GM21360 (cell line): ENCODE data around the gene DDX42.
"Not testable (repeated sequence)": the region's sequence is repeated elsewhere in the genome, so short reads cannot be mapped to it uniquely, and the experiment has no call there.

Experiments used
- ATAC-seq: cut with Tn5 transposase; IDR thresholded peaks from one replicate; pipeline ENCODE4 v1.9.1; 2021; ENCODE audit warnings: mild to moderate bottlenecking, moderate library complexity; ENCODE audit not compliant: unreplicated experiment

The DDX42 gene

DNA sequence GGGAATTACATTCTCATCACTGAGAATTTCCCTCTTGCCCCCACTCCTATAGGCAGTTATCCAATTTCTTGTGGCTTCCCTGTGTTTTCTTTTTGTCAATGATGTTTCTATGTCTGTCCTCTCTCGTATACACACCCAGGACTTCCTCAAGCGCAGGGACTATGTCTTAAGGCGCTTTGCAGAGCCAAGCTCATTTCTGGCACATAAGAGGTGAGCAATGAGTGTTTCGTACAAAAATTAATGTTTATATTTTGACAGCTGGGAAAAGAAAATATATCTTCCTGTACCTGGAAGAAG lies 947 bp downstream of the DDX42 start:
- ATAC-seq: no peak

DNA sequence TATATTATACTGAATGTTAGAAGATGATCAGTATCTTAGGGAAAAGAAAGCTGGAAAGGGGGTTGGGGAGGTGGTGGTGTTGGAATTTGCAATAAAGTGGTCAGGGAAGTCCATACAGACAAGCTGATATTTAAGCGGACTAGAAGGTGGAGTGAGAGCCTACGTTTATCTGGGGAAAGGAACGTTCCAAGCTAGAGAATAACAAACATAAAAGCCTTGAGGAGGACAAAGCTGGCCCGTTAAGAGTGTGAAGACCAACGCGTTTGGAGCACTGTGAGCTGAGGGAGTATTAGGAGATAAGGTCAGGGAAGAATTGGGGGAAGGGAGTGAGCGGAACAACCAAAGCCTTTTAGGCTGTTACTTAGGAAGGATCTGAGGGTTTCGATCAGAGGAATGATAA lies 1.4 kb downstream of the DDX42 start:
- ATAC-seq: no peak

DNA sequence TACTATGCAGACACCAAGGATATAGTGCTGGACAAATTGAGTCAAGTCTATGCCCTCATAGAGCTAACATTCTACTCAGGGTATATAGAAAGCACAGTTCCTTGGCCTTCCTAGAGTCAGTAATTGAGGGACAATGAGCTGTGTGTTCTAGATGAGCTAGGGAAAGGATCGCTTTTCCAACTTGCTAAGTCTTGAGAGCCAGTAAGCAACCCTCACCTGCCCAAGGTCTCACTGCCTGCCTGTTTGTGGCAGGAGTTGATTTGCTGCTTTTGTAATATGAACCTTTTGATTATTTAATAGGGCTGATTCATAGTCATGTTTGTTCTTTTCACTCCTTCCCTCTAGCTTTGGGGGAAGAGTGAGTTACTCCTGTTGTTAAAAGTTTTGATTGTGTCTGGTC lies 6.5 kb downstream of the DDX42 start:
- no peak for ATAC-seq

DNA sequence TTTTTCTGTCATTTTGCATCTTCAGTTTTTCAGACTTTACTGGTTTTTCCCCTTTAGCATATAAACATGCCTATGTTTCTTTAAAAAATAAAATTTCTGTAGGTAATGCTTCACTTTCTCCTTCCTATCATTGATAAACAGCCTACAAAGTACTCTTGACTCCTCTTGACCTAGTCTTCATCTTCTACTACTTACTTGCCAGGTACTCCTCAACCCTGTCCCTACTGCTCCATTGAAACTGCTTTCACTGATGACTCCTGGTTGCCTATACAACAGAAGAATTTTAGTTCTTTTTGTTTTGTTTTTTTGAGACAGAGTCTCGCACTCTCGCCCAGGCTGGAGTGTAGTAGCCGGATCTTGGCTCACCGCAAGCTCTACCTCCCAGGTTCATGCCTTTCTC lies 7.0 kb downstream of the DDX42 start:
- no peak for ATAC-seq

DNA sequence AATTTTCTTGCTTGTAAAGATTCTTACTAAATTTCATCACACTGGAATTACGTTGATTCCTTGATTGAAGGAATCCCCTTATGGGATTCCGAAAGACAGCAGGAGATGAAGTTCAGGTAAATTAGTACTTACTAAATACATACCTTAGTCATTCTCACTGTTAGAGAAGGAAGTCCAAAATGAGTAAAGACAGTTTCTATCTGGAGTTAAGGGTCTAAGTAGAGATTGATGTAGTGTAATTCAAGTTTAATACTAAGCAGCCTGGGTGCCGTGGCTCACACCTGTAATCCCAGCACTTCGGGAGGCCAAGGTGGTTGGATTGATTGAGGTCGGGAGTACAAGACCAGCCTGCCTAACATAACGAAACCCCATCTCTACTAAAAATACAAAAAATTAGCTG lies 9.6 kb downstream of the DDX42 start:
- no peak for ATAC-seq

DNA sequence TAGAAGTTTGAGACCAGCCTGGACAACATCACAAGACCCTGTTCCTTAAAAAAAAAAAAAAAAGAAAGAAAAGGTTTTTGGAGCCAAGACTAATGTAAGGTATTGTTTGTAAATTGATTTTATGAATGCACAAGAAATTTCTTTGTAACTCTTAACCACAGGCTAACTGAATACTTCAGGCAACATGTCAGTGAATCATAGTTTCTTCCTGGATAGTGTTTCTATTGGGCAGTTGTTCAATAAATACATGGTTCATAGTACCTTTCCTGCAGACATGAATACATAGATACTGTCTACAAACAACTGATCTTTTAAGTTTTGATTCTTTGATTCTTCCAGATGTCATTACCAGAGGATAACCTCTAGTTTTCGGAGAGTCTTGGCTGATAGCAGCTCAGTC lies 11.6 kb downstream of the DDX42 start:
- ATAC-seq: no peak

DNA sequence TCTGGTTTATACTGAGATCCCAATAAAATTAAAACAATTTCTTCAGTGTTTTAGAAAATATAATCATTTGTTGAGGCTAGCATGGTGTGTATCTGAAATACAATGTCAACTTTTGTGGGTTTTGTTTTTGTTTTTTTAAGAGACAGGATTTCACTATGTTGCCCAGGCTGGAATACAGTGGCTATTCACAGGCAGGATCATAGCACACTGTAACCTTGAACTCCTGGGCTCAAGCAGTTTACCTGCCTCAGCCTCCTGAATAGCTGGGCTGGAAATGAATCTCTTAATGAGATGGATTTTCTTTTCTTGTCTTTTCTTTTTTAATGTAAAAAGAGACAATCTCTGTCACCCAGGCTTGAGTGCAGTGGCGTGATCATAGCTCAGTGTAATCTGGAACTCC lies 12.1 kb downstream of the DDX42 start:
- no peak for ATAC-seq

DNA sequence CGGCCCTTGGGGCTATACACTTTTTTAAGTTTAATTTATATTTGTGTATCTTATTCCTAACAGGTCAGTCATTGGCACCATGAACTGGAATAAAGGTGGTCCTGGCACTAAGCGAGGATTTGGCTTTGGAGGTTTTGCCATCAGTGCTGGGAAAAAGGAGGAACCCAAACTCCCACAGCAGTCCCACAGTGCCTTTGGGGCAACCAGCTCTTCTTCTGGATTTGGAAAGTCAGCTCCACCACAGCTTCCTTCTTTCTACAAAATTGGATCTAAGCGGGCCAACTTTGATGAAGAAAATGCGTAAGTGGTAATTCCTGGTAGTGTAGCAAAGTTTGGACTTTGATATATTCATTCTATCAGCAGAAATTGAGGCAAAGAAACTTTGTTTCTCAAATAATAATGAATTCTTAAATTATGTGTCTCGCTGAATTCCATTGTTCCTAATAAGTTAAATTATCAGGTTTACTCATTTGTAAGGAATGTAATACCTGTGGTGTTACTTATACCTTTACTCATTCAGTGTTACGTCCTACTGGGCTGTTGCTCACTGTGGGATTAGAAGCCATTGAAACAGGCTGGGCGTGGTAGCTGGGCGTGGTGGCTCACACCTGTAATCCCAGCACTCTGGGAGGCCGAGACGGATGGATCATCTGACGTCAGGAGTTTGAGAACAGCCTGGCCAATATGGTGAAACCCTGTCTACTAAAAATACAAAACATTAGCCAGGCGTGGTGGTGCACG lies 13.2 kb downstream of the DDX42 start:
- ATAC-seq: no peak

DNA sequence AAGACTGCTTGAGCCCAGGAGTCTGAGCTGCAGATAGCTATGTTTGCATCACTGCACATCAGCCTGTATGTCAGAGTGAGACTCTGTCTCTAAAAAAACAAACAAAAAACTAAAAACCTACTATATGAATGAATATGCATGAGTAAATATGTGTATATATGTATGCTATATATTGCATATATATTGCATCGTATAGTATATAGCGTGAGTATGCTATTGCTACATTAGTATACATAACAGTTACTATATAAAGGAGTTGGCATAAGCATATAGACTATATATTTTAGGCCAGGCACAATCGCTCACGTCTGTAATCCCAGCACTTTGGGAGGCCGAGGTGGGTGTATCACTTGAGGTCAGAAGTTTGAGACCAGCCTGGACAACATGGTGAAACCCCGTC lies 16.1 kb downstream of the DDX42 start:
- ATAC-seq: no peak

DNA sequence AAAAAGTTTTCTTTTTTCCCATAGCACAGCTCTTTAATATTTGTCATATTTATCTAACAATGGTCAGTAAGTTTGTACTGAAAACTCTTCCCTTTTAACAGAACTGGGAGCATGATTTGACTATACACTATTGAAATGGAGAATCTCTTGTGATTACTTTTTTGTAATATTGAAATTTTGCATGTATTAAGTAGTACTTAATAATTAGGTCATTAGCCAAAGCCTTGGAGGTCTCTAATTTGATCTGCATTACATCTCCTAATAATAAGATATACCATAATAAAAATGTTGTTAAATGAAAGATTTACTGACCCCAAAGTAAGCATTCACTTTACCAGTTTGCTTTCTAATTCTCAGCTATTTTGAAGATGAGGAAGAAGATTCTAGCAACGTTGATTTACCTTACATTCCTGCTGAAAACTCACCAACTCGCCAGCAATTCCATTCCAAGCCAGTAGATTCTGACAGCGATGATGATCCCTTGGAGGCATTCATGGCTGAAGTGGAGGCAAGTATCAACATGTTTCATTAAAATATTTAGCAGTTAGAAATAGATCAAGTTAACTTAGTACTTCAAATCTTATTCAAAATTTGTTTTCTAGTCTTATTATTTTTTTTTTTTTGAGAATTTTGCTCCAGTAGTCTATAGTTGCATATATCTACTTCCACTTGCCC lies 18.2 kb downstream of the DDX42 start:
- ATAC-seq: no peak

DNA sequence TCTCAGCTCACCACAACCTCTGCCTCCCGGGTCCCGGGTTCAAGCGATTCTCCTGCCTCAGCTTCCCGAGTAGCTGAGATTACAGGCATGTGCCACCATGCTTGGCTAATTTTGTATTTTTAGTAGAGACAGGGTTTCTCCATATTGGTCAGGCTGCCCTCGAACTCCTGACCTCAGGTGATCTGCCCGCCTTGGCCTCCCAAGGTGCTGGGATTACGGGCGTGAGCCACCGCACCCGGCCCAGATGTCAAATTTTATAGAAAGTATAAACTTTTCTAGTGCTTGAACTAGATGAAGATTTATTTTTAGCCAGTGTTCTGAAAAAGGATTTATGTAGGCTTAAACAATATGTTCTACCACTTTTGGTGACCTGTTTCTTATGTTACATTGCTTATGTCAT lies 22.4 kb downstream of the DDX42 start:
- not testable (repeated sequence) for ATAC-seq

DNA sequence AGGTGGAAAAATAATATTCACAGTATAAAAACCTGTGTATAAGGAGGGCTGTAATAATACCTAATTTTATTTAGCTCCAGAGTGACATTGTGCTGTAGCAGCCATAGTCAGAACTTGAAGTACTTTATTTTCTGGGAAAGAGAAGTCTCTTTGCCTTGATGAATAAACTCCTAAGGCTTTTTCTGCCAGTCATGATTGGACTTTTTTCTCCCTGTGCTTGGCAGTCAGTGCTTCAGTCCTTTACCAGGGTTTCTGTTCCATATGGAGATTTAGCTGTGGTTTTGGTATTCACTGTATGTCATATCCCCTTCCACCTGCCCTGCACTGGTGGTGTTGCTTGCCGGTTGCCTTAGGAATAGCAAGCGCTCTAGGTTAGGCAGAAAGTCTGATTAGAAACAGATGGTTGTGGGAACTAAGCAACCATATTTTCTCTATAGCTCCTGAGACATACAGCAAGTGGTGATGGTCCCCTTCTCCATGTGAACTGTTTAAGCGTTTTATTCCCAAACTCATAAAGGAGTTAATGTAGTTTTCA lies 24.7 kb downstream of the DDX42 start:
- no peak for ATAC-seq

DNA sequence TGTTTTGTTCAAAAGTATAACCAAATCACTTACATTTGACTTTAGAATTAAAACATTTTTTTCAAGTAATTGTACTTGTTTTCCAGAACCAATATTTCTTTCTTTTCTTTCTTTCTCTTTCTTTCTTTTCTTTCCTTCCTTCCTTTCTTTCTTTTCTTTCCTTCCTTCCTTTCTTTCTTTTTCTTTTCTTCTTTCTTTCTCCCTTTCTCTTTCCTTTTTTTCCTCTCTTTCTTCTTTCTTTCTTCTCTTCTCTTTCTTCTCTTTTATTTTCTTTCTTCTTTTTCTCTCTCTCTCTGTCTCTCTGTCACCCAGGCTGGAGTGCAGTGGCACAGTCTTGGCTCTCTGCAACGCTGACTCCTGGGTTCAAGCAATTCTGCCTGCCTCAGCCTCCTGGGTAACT lies 26.8 kb downstream of the DDX42 start:
- no peak for ATAC-seq

DNA sequence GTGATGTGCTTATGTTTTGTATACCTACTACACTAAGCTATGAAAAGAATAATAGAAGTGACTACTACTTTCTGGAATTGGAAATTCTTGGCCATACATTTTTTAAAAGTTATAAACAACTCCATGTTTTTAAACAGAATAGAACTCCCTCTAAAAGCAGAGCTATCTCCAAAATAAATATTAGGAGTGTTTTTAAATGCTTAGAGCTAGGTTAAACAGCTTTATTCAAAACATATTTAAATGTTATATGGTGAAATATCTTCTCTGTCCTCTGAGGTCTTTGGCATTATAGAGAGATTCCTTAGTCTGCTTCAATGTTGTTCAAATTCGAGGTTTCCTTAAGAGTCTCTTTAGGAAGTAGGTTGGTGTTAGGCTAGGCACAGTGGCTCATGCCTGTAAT lies 30.4 kb downstream of the DDX42 start:
- ATAC-seq: no peak

DNA sequence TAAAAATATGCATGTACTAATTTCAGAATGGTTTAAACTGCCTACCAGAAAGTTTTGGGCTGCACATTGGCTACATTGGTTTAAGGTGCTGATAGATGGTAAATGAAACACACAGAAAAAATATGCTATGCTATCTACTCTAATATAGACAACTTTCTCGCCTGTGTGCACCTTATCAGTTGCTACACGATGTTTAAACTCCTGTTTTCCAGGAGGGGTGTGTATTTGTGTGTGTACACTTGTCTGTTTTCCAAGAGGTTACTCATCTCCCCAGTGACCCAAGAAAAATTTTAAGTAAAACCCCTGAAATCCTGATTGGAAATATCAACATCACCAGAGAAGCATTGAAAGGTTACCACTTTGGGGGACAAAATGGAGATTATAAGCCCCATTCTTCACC lies 31.6 kb downstream of the DDX42 start:
- ATAC-seq: no peak

DNA sequence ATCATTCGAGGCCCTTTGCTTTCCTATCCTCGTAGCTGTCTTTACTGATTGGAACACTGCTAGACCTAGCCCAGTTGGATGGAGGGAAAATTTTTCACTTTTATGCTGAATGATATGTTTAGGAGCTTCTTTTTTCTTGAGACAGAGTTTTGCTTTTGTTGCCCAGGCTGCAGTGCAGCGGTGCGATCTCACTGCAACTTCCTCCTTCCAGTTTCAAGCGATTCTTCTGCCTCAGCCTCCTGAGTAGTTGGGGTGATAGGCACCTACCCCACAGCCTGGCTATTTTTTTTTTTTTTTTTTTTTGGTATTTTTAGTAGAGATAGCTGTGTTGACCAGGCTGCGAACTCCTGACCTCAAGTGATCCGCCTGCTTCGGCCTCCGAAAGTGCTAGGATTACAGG lies 36.0 kb downstream of the DDX42 start:
- no peak for ATAC-seq

DNA sequence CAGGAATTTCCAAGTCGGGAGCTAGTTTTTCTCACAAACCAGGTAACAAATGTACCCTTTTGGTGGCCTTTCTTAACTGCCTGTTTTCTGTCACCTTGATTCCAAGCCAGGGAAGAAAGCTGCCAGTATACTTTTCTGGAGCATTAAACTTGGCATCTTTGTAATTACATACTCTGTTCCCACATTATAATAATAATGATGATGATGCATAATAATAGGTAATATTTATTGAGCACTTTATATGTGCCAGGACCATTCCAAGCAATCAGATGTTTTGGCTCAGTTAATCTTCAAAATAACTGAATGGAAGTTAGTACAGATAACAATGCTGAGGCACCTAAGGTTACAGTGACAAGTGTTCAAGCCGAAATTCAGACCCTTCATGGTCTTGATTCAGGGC lies 42.2 kb downstream of the DDX42 start:
- ATAC-seq: no peak

DNA sequence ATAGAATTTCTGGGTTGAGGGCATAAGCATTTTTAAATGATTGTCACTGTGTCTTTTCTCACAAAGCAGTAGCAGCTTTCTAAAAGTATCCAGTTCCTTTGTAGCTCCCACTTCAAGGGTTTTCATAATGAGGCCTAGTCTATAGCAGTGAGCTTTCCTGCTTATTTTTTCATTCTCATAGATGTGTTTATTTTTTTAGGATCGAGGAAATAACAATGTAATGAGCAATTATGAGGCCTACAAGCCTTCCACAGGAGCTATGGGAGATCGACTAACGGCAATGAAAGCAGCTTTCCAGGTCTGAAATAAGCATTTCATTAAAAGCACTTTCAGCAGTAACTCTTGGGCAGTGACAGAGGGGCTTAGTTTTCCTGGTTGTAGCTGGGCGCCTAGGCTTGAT lies 42.7 kb downstream of the DDX42 start:
- ATAC-seq: no peak

DNA sequence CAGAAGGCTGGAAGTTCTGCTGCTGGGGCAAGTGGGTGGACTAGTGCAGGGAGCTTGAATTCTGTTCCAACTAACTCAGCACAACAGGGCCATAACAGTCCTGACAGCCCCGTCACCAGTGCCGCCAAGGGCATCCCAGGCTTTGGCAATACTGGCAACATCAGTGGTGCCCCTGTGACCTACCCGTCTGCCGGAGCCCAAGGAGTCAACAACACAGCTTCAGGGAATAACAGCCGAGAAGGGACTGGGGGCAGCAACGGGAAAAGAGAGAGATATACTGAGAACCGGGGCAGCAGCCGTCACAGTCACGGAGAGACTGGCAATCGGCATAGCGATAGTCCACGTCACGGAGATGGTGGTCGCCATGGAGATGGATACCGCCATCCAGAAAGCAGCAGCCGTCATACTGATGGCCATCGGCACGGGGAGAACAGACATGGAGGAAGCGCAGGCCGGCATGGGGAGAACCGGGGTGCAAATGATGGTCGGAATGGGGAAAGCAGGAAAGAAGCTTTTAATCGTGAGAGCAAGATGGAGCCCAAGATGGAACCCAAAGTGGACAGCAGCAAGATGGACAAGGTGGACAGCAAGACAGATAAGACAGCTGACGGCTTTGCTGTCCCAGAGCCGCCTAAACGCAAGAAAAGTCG lies 43.9 kb downstream of the DDX42 start:
- no peak for ATAC-seq

DNA sequence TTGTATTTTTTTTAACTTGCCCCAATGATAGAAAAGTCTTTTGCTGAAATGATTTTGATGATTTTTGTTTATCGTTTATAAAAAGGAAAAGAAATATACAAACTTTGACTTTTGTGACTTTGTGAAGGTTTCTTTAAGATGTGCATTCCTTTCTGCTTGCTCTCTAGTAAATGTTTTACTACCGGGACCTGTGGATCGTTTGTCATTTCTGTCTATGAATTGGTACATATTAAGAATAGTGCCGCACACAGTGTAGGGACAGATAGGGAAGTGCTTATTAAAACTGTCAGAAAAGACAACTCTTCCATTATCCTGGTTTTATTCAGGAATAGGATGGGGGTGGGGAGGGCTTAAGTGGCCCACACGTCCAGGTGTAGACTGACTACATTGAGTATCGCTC lies 45.2 kb downstream of the DDX42 start:
- ATAC-seq: no peak

DNA sequence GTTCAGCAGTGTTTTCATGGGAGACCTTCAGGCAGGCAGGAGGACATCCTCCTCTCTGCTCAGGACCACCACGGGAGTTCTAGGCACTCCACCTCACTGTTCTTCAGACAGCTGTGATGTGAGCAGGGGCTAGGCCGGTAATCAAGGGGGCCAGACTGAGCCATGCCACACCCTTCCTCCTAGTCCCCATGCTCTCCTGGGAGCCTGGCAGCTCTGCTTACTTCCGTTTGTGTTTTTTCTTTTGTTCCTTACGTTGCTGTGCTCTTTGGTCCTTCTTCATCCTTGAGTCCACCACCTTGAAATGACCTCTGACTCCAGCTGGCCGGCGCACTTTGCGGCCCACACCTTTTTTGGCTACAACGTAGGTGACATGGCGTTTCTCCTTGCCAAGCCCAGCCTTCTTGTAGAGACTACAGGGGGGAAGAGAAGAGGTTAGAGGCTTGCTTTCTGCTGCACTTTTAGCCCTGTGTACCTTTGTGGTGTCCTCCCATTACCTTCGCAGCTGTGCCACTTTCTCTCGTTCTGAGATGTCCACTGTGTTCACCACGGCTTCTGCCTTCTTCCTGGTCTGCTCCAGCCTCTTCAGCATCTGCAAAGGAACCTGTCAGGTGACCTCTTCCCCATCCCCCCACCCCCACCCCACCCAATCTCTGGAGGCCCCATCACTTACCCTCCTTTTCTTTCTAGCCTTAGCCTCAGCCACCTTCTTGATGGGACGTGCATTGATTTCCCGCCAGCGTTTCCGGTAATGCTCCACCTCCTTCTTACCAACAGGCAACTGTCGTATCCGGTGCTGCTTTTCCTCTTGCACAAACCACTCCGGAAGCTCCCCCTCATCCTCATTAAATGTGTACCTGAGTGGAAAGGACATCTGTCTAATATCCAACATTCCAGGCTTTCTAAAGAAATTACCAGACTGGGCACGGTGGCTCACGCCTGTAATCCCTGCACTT lies 45.9 kb downstream of the DDX42 start:
- ATAC-seq: no peak
